HG03060 (cell line): Measurements from ENCODE around the gene MIER1.
A peak's percentile ranks its signal among the peaks of the same experiment; 100 is the strongest.

Experiments used
- ATAC-seq: cut with Tn5 transposase; IDR thresholded peaks from one replicate; pipeline ENCODE4 v1.9.1; 2021; ENCODE audit warnings: low read depth, moderate number of reproducible peaks; ENCODE audit not compliant: unreplicated experiment

MIER1 gene

GRCh38 chr1:66996018-66996682 lies 71.4 kb downstream of the MIER1 start:
- ATAC-seq = peak; percentile 60

DNA sequence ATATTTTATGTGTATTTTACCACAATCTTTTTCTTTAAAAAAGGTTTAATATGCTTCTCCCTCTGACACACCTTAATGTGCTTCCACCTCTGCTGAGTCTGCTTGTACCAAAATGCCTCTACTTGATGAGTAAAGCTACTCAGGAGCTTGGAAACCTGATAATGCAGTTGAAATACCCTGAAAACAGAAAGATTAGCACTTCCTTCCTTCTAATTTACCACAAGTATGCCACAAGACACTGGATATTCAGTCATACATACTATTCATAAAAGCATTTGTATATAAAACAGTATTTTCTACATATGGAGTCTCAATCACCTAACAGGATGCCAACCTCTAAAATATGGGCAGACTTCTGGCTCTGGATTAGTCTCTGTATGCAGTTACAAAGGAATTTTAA lies 74.2 kb downstream of the MIER1 start:
- no peak for ATAC-seq

DNA sequence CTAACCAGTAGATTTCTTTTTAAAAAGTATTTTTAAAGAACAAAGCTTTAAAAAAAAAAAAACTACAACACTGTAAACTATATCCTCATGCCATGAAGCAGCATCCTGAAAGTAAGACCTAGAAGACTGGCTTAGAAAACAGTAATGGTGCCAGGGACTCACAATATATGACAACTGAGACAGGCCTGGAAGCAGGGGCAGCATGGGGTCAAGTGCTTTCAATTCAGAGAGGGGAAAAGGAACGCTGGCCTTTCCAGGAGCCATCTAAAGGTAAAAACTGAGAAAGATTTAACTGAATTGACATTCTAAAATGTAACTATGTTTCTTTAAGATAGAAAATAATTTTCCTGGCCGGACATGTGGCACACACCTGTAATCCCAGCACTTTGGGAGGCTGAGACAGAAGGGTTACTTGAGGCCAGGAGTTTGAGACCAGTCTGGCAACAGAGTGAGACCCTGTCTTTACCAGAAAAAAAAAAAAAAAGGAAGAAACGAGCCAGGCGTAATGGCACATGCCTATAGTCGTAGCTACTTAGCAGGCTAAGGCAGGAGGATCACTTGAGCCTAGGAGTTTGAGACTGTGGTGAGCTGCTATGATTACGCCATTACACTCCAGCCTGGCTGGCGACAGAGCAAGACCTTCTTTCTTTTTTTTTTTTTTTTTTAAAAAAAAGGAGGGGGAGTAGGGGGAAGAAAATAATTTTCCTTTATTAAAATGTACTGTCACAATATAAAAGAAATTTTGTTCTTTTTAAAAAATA lies 75.0 kb downstream of the MIER1 start:
- no peak for ATAC-seq

DNA sequence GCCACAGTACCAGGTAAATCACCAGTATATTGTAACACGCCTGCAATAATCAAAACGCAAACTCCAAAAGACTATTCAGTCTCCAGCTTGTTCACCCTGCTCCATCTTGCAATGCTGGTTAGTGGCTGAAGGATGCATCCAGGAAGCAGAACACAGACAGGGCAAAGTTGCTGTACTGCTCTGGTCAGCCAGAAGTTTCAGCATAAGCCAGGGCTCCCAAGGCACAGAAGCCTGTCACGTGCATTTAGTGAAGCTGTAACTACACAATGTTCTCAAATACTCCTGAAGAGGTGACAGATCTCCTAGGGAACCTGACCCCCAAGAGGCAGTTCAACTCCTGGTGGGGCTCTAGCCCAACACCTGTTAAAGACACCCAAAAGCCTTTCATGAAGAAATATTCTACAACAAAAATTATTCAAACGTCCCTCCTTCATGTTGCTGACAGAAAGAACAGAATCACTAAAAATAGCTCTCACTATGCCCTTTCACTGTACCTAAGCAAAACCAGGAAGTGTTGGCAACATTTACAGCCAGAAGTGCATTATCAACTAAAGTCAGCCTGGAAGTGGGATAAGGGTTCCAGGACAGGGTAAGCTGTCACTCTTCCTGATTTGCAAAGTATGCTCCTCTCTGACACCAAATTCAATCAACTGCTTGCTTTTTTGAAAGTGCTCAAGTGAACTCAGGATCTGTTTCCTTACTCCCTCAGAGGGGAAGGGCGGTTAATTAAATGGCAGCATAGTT lies 77.1 kb downstream of the MIER1 start:
- ATAC-seq = no peak

- no peak for ATAC-seq
Observed at GRCh38 chr1:67004176-67004575, 79.4 kb downstream of the MIER1 start.

DNA sequence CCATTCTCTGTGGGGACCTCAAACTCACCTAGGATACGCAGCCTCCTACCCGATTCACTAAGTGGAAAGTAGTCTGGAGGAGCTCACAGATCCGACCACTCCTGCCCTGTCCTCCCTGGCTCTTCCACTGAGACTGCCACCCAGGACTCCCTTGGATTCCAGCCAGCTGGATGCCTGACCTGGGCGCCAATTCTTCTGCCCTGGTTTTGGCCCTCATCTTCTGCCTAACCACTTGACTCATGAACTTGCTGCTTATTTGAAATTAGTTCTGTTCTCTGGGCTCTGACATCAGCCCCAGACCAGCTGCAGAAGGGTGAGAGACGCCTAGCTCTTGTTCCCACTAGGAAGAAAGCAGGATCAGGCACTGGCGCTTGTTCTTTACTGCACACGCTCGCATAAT lies 80.3 kb downstream of the MIER1 start:
- ATAC-seq = no peak

DNA sequence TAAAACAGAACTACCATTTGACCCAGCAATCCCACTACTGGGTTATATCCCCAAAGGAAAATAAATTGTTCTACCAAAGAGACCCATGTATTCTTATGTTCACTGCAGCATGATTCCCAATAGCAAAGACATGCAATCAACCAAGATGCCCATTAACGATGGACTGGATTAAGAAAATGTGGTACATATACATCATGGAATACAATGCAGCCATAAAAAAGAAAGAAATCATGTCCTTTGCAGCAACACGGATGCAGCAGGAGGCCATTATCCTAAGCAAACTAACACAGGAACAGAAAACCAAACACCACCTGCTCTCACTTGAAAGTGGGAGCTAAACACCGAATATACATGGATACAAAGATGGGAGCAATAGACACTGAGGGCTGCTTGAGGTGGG lies 85.0 kb downstream of the MIER1 start:
- no peak for ATAC-seq

GRCh38 chr1:67013573-67013972 lies 88.8 kb downstream of the MIER1 start:
- no peak for ATAC-seq

GRCh38 chr1:67018574-67018973 lies 93.8 kb downstream of the MIER1 start:
- no peak for ATAC-seq

DNA sequence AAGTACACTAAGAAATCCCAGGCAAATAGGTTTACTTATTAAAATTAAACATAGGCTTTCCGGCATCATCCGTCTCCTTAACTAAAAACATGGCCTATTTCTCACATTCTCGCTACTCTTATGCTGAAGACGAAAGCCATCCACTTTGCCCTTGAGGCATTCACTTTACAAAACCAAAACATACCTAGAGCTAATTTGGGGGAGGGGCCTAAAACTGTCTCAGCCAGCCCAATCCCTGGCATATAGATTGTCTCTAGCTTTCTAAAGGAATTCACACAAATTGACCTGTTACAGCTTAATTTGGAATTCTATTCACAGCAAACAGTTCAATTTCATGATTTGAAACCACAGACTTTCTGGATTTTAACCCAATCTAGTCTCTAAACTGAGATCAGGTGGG lies 94.3 kb downstream of the MIER1 start:
- ATAC-seq = no peak

DNA sequence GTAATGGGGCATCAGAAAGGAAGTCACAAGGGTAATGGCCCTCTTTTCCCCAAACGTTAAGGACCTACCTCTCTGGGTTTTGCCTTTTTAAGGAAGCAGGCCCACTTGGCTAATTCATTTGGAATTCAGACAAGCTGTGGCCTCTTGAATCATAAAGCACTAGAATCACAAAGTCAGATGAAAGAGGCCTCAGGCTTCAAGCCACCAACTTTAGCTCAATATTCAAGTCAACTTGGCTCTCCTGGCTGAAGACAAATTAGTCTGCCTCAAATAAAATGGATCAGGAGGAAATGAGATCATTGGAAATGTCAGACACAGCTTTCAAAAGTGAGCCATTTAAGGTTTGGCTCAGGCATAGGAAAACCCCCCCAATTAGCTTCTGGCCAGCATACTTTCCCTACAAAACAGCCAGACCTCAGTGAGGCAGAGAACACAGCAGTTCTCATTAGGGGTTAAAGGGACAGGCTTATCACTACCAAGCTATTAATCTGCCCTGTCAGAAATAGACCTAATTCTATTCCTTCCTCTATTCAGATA lies 94.9 kb downstream of the MIER1 start:
- no peak for ATAC-seq

- ATAC-seq = no peak
Observed at GRCh38 chr1:67020304-67020703, 95.5 kb downstream of the MIER1 start.

DNA sequence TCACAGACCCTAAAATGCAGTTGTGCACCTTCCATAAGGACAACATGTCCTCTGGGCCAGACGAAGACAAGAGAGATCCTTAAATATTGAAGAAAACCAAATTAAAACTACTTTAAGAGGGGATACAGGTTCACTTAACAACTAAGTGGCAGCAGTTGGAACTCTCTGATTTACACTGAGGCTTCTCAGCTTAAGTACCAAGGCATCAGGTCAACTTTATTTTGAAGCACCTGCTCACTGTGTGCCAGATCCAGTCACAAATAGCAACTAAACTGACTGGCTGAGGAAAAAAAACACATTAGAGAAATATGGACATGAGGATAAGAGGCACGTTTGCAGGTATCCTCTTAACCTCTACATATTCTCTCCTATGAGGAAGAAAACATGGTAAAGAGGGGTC lies 96.0 kb downstream of the MIER1 start:
- no peak for ATAC-seq

DNA sequence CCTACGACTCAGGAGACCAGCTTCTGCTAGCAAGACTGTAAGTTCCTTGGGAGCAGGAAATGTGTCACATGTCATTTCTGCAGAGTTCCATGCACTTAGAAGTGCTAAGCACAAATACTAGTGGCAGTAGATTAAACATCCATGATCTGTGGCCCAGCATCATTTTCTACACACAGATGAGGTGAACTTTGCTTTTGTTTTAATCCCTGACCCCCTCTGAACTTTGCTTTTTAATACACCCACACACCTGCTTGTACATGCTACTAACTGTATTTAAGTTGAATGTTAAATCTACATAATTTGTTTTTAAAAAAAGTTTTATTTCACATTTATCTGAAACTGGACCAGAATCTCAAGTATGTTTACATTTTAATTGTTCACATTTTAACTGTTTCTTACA lies 104.7 kb downstream of the MIER1 start:
- ATAC-seq = no peak

DNA sequence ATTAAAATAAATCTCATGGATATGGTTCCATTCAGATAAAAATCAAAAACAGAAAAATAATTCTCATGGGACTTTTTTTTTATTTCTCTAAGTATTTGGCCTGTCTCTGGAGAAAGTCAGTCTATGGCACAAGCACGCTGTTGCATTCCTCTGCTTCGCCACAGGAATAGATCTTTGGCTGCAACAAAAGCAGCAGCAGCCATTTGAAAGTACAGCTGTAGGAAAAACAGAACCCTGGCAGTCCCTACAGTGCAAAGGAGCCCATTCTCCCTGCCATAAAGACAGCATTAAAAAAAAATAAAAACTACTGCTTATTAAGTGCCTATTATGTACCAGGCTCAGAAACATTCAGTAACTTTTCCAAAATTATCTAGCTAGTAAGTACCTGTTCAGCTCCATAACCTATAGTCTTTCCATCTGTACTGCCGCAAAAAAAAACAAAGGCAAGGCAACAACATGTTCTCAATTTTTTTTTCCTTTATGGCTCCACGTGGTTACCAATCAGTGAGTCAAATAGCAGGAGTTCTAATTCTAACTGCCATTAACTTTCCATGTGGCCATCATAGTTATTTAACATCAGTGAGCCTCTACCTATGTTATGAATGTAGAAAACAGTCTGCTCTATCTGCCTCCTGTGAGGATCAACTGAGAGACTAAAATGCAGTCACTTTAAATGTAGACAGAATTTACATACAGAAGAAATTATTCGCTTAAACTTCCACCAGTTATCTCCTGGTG lies 106.5 kb downstream of the MIER1 start:
- ATAC-seq = no peak

- ATAC-seq = no peak
Observed at GRCh38 chr1:67031859-67032247, 107.1 kb downstream of the MIER1 start.
